H1 (cell line): ENCODE data around the gene ING4. TPM values are rescaled to one million over a fixed set of nuclear protein-coding genes. Genes with fewer than 3 reads are reported as not detected.

Source experiments
- CTCF ChIA-PET: fragments of 300-600 bp; sonication (Branson Sonifier 250); formaldehyde crosslinking; loops from one replicate; lab custom pipeline; 2021; ENCODE audit not compliant: partially characterized antibody; lab: Charles Lee
- POLR2A ChIA-PET: fragments of 300-600 bp; sonication (Branson Sonifier 250); formaldehyde crosslinking; loops from one replicate; lab custom pipeline; 2021; ENCODE audit warnings: inconsistent platforms; ENCODE audit not compliant: partially characterized antibody; lab: Charles Lee
- DNase-seq, 2 experiments: peaks; one replicate each; pipeline versions ENCODE4 v3.0.0 to v3.0.0-alpha.2; 2010 to 2022; ENCODE audit warnings: low spot score in 2 of 2, low read depth in 1 of 2, mixed read lengths in 1 of 2
- FAIRE-seq: peaks from 2 replicates; lab custom pipeline; 2011; peaks lifted over from hg19 to GRCh38; lab: Jason Lieb, UNC
- H2AFZ ChIP-seq: 2 replicates; pipeline ENCODE4 v1.8.1; 2012; ENCODE audit warnings: low read length, inconsistent platforms
- H2AK5ac ChIP-seq: 2 replicates; pipeline ENCODE4 v1.6.1; 2013; ENCODE audit warnings: low read depth, low read length
- H2BK120ac ChIP-seq: replicated peaks from 2 replicates; pipeline ENCODE3; 2013; ENCODE audit warnings: low read depth, low read length, inconsistent platforms
- H2BK12ac ChIP-seq: 2 replicates; pipeline ENCODE4 v1.6.1; 2013; ENCODE audit warnings: low read depth, low read length
- H2BK15ac ChIP-seq: 2 replicates; pipeline ENCODE4 v1.6.1; 2013; ENCODE audit warnings: low read length
- H2BK20ac ChIP-seq: 2 replicates; pipeline ENCODE4 v1.6.1; 2013; ENCODE audit warnings: low read length
- H2BK5ac ChIP-seq: 2 replicates; pipeline ENCODE4 v1.6.1; 2013; ENCODE audit warnings: low read depth, low read length
- H3K14ac ChIP-seq: 2 replicates; pipeline ENCODE4 v1.6.1; 2013; ENCODE audit warnings: inconsistent platforms; ENCODE audit not compliant: insufficient read length
- H3K18ac ChIP-seq: 2 replicates; pipeline ENCODE4 v1.6.1; 2013; ENCODE audit warnings: low read length; ENCODE audit errors: extremely low read depth
- H3K23ac ChIP-seq: 2 replicates; pipeline ENCODE4 v1.6.1; 2013; ENCODE audit warnings: inconsistent platforms; ENCODE audit not compliant: insufficient read length
- H3K23me2 ChIP-seq: 2 replicates; pipeline ENCODE4 v1.6.1; 2013; ENCODE audit warnings: low read depth, low read length
- H3K27ac ChIP-seq: 2 replicates; pipeline ENCODE4 v1.6.1; 2011; ENCODE audit warnings: low read depth, low read length, inconsistent platforms
- H3K27me3 ChIP-seq, 4 experiments: replicated peaks in 1 of 4; 1 replicate in 1 of 4; 2 replicates in 3 of 4; pipeline versions ENCODE4 v1.6.1 to v1.8.1; 2011 to 2013; ENCODE audit warnings: low read length in 3 of 4, mild to moderate bottlenecking in 3 of 4, inconsistent platforms in 2 of 4, mixed read lengths in 2 of 4, moderate library complexity in 1 of 4; ENCODE audit not compliant: control insufficient read depth in 3 of 4, insufficient read depth in 3 of 4; ENCODE audit errors: extremely low read depth in 1 of 4
- H3K36me3 ChIP-seq, 4 experiments: 2 replicates each; pipeline versions ENCODE4 v1.6.1 to v1.8.1; 2011 to 2013; ENCODE audit warnings: mild to moderate bottlenecking in 4 of 4, low read length in 3 of 4, moderate library complexity in 2 of 4, control low read depth in 1 of 4, inconsistent platforms in 1 of 4; ENCODE audit not compliant: insufficient read depth in 4 of 4, control insufficient read depth in 2 of 4
- H3K4ac ChIP-seq: replicated peaks from 2 replicates; pipeline ENCODE3; 2013; ENCODE audit warnings: low read length, low read depth, mixed read lengths, inconsistent platforms; ENCODE audit not compliant: insufficient read length
- H3K4me1 ChIP-seq, 4 experiments: replicated peaks in 1 of 4; 1 replicate in 1 of 4; 2 replicates in 3 of 4; pipeline versions ENCODE4 v1.6.1 to v1.8.1; 2011 to 2013; ENCODE audit warnings: low read length in 3 of 4, inconsistent platforms in 2 of 4, mixed read lengths in 1 of 4; ENCODE audit not compliant: insufficient read depth in 4 of 4, control insufficient read depth in 3 of 4
- H3K4me2 ChIP-seq, 2 experiments: 2 replicates each; pipeline versions ENCODE4 v1.6.1 to v1.8.1; 2011 to 2013; ENCODE audit warnings: low read depth in 2 of 2, low read length in 2 of 2, control low read depth in 1 of 2, inconsistent platforms in 1 of 2, mild to moderate bottlenecking in 1 of 2; ENCODE audit not compliant: insufficient read depth in 1 of 2
- H3K4me3 ChIP-seq, 4 experiments: fragments of 200-600, 300-600 bp in 1 of 4; sonication (generic), shearing (Covaris generic), sonication (Bioruptor Twin) in 1 of 4; 2 replicates each; pipeline versions ENCODE4 v1.5.1 to v1.8.1; 2011 to 2016; ENCODE audit warnings: low read length in 4 of 4, low read depth in 3 of 4, control low read depth in 2 of 4, inconsistent platforms in 2 of 4, mild to moderate bottlenecking in 2 of 4, mixed read lengths in 1 of 4, moderate library complexity in 1 of 4; ENCODE audit not compliant: insufficient read depth in 2 of 4; ENCODE audit errors: extremely low read depth in 1 of 4
- H3K56ac ChIP-seq: replicated peaks from 2 replicates; pipeline ENCODE3; 2013; ENCODE audit warnings: low read depth, mild to moderate bottlenecking, mixed read lengths, low read length, inconsistent platforms; ENCODE audit not compliant: insufficient read length
- H3K79me1 ChIP-seq: 2 replicates; pipeline ENCODE4 v1.6.1; 2013; ENCODE audit warnings: low read depth, low read length, control low read depth
- H3K79me2 ChIP-seq, 2 experiments: 2 replicates each; pipeline versions ENCODE4 v1.6.1 to v1.8.1; 2012 to 2013; ENCODE audit warnings: low read length in 2 of 2, mild to moderate bottlenecking in 2 of 2, inconsistent platforms in 1 of 2; ENCODE audit not compliant: insufficient read depth in 2 of 2, control insufficient read depth in 1 of 2
- H3K9ac ChIP-seq, 4 experiments: replicated peaks in 1 of 4; 1 replicate in 1 of 4; 2 replicates in 3 of 4; pipeline versions ENCODE4 v1.6.1 to v1.8.1; 2011 to 2013; ENCODE audit warnings: low read depth in 3 of 4, low read length in 3 of 4, control low read depth in 2 of 4, mild to moderate bottlenecking in 2 of 4, moderate library complexity in 2 of 4, inconsistent platforms in 1 of 4; ENCODE audit errors: extremely low read depth in 1 of 4
- H3K9me3 ChIP-seq, 2 experiments: 2 replicates each; pipeline versions ENCODE4 v1.6.1 to v1.8.1; 2012 to 2013; ENCODE audit warnings: mild to moderate bottlenecking in 2 of 2, moderate library complexity in 2 of 2, control low read depth in 1 of 2, inconsistent platforms in 1 of 2, low read depth in 1 of 2, low read length in 1 of 2, mixed read lengths in 1 of 2; ENCODE audit not compliant: insufficient read depth in 2 of 2
- H4K20me1 ChIP-seq, 2 experiments: replicated peaks in 1 of 2; 2 replicates each; pipeline versions ENCODE3 to v1.8.1; 2011 to 2013; ENCODE audit warnings: inconsistent platforms in 2 of 2, low read length in 2 of 2, mild to moderate bottlenecking in 1 of 2; ENCODE audit not compliant: insufficient read depth in 2 of 2, control insufficient read depth in 1 of 2
- H4K5ac ChIP-seq: 2 replicates; pipeline ENCODE4 v1.6.1; 2013; ENCODE audit warnings: low read length, low read depth, mixed read lengths, inconsistent platforms; ENCODE audit not compliant: insufficient read length
- H4K8ac ChIP-seq: 2 replicates; pipeline ENCODE4 v1.8.0; 2013; ENCODE audit warnings: mild to moderate bottlenecking, moderate library complexity, low read length, inconsistent platforms; ENCODE audit not compliant: insufficient read depth; ENCODE audit errors: extremely low read depth
- H4K91ac ChIP-seq: replicated peaks from 2 replicates; pipeline ENCODE3; 2013; ENCODE audit warnings: low read length, mixed read lengths, inconsistent platforms; ENCODE audit not compliant: insufficient read length
- CBX8 ChIP-seq: fragments of 300-800, 300-1000 bp; sonication (generic); IDR thresholded peaks from 2 replicates; pipeline ENCODE4 v1.7.1; 2016; ENCODE audit warnings: low read depth, low read length, borderline replicate concordance
- CEBPB ChIP-seq: IDR thresholded peaks from 2 replicates; pipeline ENCODE4 v1.6.1; 2012; ENCODE audit warnings: low read depth, low read length
- CTCF ChIP-seq, 3 experiments: IDR thresholded peaks; 1 replicate in 2 of 3; 2 replicates in 1 of 3; pipeline versions ENCODE4 v1.5.1 to v1.6.1; 2011; ENCODE audit warnings: low read length in 3 of 3, mild to moderate bottlenecking in 3 of 3, inconsistent platforms in 2 of 3, low read depth in 1 of 3, moderate library complexity in 1 of 3; ENCODE audit not compliant: insufficient read depth in 1 of 3; ENCODE audit errors: control extremely low read depth in 1 of 3
- POLR2AphosphoS5 ChIP-seq: IDR thresholded peaks from 2 replicates; pipeline ENCODE4 v1.6.1; 2011; ENCODE audit warnings: low read depth, low read length
- RAD21 ChIP-seq, 2 experiments: IDR thresholded peaks in 1 of 2; conservative IDR thresholded peaks in 1 of 2; 2 replicates each; pipeline ENCODE4 v1.6.1; 2011; ENCODE audit warnings: low read depth in 2 of 2, low read length in 2 of 2, improper control_type of control experiment in 1 of 2, inconsistent platforms in 1 of 2, mild to moderate bottlenecking in 1 of 2, moderate library complexity in 1 of 2
- ZNF274 ChIP-seq: IDR thresholded peaks from 2 replicates; pipeline ENCODE4 v1.7.0; 2012; ENCODE audit warnings: low read length, borderline replicate concordance; ENCODE audit errors: extremely low read depth
- WGBS, 2 experiments: shearing (Covaris generic) in 1 of 2; methylation state at CpG; one replicate each; pipeline versions ENCODE4 v1.1.6 to v1.1.7; 2013 to 2015; ENCODE audit warnings: low lambda C conversion rate in 2 of 2, mixed read lengths in 2 of 2, inconsistent platforms in 1 of 2, low coverage in 1 of 2, missing lambda C conversion rate in 1 of 2; ENCODE audit not compliant: insufficient replicate concordance in 2 of 2, insufficient coverage in 1 of 2, insufficient read length in 1 of 2; ENCODE audit errors: extremely low coverage in 1 of 2, missing lambda C conversion rate in 1 of 2; 5-methylcytosine and 5-hydroxymethylcytosine counted together
- polyA plus RNA-seq, 7 experiments: library from polyadenylated mRNA; depleted of rRNA in 3 of 7; stranded (reverse) in 5 of 7; unstranded in 2 of 7; fragments of >200 nt in 5 of 7; fragments of 200-250 nt in 2 of 7; gene quantifications; 1 replicate in 5 of 7; 2 replicates in 1 of 7; 4 replicates in 1 of 7; pipeline versions ENCODE4 v1.2.1 to v1.2.3, GENCODE V29; 2011 to 2013; ENCODE audit warnings: missing spikeins in 2 of 7, mixed read lengths in 2 of 7
- total RNA-seq: library from RNA; stranded (reverse); fragmentation: NEBNext Ultra II Directional; extraction: Animal tissue kit (Norgen Biotek cat#: 25700); gene quantifications from 2 replicates; pipeline ENCODE4 v1.2.1, GENCODE V29; 2021

ING4 gene
- total and polyA plus RNA-seq, 2 of the 8 experiments (the other 6 are each of a cell fraction or from before 2014, with no cell fraction given): 22.9 to 28.6 TPM

- FAIRE-seq: no peak
Measured at GRCh38 chr12:6684609-6685008, 21.7 kb upstream of the ING4 start.

More at GRCh38 chr12:6684609-6685008, 21.7 kb upstream of the ING4 start:
- Histone ChIP-seq H3K79me2 (peaks cover 18 to 87% of the 10 kb centered on the region in 2 experiments), H3K23ac (no peak overlapping the region), H4K20me1 (peaks cover 2 to 3% of the 10 kb centered on the region in 2 experiments), H2BK5ac (no peak overlapping the region), H3K9ac (no peak overlapping the region), H2AK5ac (no peak overlapping the region), H3K79me1 (peaks cover 16% of the 10 kb centered on the region), H3K27me3 (no peaks in the 10 kb centered on the region), H2BK12ac (no peak overlapping the region), H2BK20ac (no peak overlapping the region), H2AFZ (no peak overlapping the region), H3K9me3 (no peaks in the 10 kb centered on the region), H3K14ac (no peak overlapping the region), H3K4me2 (no peak overlapping the region), H3K4ac (no peak overlapping the region), H3K56ac (no peak overlapping the region), H4K91ac (no peak overlapping the region), H2BK120ac (no peak overlapping the region), H3K18ac (no peak overlapping the region), H3K27ac (no peak overlapping the region), H3K36me3 (peaks cover 0 to 4% (median 2%) of the 10 kb centered on the region in 4 experiments; a peak in 3 of 8 replicates), H2BK15ac (no peak overlapping the region), H3K4me3 (no peak overlapping the region), H3K23me2 (peaks cover 8% of the 10 kb centered on the region), H4K8ac (no peak overlapping the region), H3K4me1 (peaks cover 0 to 9% (median 7%) of the 10 kb centered on the region in 4 experiments; a peak in 6 of 7 replicates), H4K5ac (no peak overlapping the region)
- ChIA-PET CTCF (interaction anchor here (0.6 to 9.3 kb wide), 25 partner anchors 8 to 261 kb away, joined by 3 to 125 read pairs (median 4); partner anchors contain the start of genes ACRBP, COPS7A, LPAR5 and NOP2), POLR2A (interaction anchor here (0.6 to 6.5 kb wide), 7 partner anchors 9 to 306 kb away, joined by 3 to 72 read pairs (median 4); partner anchors contain the start of gene ING4)
- 65% methylated on average over 6 of the region's 6 CpGs; no CpG with 5 or more reads in 1 of the 2 experiments for WGBS, 2 experiments
- DNase-seq: peak in 1 of 2 experiments; percentile 54
- TF ChIP-seq CTCF (IDR thresholded peaks at IDR 0.05; ENCODE audit: control extremely low read depth in 1 of 3, insufficient read depth in 1 of 3, low read depth in 1 of 3, low read length in 3 of 3) (peak in 2 of 3 experiments; percentile 61 to 74; a peak in 3 of 4 replicates), RAD21 (IDR thresholded peaks at IDR 0.05 in 1 of 2, conservative IDR thresholded peaks at IDR 0.05 in 1 of 2; ENCODE audit: low read depth in 2 of 2, low read length in 2 of 2) (peak; percentile 38 to 63), POLR2AphosphoS5 (no peak), ZNF274 (no peak), CEBPB (peak; percentile 69), CBX8 (no peak)
